Measurements from ENCODE around the gene FAM216B.
"Not testable (repeated sequence)": the region's sequence is repeated elsewhere in the genome, so short reads cannot be mapped to it uniquely, and the experiment has no call there.

FAM216B gene

DNA sequence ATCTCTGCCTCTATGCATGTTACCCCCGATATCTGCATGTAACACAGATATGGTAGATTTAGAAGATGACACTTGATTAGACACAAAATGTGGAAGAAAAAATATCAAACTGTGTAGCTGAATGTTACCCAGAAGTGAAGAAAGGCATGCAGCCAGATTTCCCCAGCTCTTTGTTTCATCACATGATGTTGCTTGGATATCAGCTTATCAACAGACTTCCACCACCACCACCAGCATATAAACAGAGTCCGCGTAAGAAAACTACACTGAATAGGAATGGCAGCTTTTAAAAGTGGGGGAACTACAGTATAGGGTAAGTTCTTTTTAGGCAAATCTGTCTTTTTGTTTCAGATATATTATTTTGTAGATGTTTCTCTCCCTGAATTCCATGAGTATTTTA, at the start of gene FAM216B:
TSS of gene FAM216B (plus strand) at position 233 of the 400 bp plus-strand sequence. CDS start 2,484 bp downstream, outside the sequence.
- DNase-seq = no peak

GRCh38 chr13:42732073-42732472, 49.3 kb upstream of the FAM216B start:
- no peak for DNase-seq

GRCh38 chr13:42733046-42733445, 48.3 kb upstream of the FAM216B start:
- DNase-seq = no peak

DNA sequence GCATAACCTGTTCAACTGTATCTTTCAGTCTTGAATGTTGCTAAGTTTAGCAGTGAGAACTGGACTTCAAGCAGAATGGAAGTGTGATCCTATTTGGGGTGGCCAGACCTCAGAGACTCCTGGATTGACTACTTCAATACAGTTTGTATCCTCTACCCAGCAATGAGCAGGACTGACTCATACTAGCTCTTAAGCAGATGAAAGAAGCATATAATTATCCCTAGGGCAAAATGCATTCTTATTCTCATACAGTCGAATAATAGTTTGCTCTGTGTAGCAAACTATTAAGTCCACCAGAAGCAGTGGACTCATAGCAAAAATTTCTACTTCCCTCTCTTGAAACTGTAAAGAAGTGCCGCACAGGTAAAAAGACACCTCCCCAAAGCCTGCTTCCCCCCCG, 46.4 kb upstream of the FAM216B start:
- no peak for DNase-seq

GRCh38 chr13:42740753-42741152, 40.6 kb upstream of the FAM216B start:
- no peak for DNase-seq

DNA sequence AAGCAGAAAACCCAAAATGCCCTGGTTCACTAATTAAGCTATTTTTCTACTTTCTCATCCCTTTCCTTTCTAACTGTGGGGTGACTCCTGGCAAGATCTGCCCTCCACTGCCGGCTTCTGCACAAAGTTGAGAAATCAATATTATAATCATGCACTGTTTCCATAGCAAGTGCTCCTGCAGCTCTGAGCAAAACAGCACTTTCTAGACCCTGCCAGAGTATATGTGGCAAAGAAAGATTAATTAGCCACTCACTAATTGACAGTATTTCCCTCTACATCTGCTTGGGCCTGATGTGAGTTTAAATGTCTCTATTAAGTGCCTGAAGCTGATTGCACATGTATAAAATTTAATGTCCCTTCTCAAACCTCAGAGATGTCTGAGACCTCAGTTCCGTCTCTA, 39.5 kb upstream of the FAM216B start:
- no peak for DNase-seq

GRCh38 chr13:42745655-42746054, 35.7 kb upstream of the FAM216B start:
- no peak for DNase-seq

DNA sequence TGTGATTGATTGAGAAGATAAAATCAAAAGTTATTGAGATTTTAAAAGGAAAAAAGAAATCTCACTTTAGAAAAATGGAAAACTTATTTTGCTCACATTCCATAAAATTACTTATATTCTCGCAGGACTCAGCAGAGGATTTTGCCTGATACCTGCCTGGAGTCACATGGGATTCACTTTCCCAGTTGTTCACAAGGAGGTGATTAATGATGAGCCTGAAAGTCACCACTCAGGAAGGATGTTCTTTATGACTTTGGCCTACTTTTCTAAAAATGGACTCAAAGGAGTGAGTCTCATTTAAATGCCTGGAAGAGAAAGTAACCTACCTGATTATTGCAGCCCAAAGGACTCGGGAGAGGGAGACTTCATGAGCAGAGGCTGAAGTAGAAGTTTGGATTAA, 34.5 kb upstream of the FAM216B start:
- no peak for DNase-seq

GRCh38 chr13:42747399-42747873, 33.9 kb upstream of the FAM216B start:
- DNase-seq = no peak

DNA sequence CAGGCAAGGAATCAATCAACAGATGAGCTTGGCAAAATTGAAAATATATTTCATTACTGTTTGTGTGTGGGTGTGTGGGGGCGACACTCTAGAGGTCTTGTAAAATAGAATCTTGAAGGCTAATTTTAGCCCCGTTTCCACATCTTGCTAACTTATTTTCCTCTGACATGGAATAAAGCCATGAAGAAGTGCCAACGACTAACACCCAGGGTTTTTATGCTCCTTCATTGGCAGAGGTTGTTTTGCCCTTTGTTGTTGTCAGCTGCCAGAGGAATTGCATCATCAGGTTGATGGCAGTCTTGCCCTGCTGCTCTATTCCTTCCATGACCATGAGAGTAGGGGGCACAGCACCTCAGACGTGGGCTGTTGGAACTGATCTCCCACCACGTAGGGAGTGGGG, 30.6 kb upstream of the FAM216B start:
- no peak for DNase-seq

DNA sequence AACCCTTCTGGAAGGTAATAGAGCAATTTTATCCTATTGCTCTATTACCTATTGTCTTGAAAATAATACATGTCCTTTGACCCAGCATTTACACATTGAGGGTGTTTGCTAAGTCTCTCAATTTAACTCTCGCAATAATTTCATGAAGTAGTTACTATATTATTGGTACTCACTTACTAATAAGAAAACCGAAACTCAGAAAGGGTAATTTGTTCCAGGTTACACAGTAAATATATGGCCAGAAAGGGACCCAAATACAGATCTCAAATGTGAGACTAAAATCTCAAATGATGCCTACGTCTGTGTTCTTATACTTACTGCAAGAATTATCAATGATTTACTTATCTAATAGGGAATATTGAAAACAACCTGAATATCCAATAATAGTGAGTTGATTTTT, 29.7 kb upstream of the FAM216B start:
- no peak for DNase-seq

DNA sequence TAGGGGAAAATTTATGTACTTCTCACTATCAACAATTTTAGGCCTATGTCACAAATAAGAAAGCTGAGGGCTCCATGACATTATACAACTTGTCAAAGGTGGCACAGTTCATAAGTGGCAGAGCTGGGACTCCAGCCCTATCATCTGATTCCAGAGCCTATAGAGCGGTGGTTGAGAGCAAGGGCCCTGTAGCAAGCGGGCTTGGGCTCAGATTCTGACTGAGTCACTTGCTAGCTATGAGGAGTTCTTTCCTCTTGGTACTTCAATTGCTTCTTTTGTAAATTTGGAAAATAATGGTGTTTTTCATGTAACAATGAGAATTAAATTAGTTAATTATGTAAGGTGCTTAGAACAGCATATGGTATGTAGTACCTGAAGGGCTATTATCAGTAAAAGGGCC, 28.7 kb upstream of the FAM216B start:
- DNase-seq = no peak

- DNase-seq = no peak
These were observed 27.7 kb upstream of the FAM216B start for GRCh38 chr13:42753697-42754096.

GRCh38 chr13:42754801-42755510, 26.4 kb upstream of the FAM216B start:
- DNase-seq = no peak

DNA sequence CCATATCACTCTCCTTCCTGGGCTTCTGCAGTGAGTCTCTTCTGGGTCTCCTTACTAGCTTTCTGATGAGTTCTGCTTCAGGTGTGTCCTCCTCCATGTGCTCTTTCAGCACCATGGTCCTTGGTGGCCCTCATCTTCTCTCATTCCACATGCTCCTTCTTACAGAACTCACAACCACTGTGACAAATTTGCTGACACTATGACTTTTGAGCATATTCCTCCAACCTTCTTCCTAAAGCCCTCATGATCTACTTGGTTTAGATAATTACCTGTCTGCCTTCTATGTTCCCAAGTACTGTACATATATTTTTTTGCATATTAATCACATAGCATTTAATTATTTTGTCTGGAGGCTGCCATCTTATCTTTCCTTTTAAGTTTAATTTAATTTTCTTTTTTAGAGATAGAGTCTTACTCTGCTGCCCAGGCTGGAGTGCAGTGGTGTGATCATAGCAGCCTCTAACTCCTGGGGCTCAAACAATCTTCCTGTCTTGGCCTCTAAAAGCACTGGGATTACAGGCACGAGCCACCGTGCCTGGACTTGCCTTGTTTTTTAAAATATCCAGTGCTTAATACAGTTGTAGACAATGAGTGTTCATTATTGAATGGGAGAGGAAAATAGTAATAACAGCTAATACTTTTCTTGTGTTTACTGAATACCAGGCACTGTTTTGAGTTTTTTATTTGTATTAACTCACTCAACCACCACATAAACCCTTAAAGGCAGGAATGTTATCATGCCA, 23.5 kb upstream of the FAM216B start:
- DNase-seq = no peak

DNA sequence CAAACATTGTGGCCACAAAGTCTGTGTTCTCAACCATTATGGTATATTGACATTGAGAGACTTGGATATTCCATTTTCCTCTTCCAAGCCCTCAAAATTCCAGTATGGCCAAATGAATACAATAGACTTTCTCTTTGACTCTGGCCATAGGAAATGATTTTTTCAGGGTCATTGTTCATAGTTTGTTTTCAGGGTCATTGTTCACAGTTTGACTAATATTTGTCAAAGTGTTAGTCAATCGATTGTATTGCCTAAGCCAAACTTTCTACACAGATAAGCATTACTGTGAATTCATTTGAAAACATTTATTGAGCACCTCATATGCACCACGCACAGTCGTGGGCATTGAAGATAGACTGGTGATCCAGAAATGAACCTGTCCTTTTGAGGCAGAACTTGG, 22.9 kb upstream of the FAM216B start:
- no peak for DNase-seq

GRCh38 chr13:42760951-42761350, 20.4 kb upstream of the FAM216B start:
- DNase-seq = no peak

- no peak for DNase-seq
These were observed 19.1 kb upstream of the FAM216B start for GRCh38 chr13:42762251-42762650.

GRCh38 chr13:42762917-42763316, 18.5 kb upstream of the FAM216B start:
- no peak for DNase-seq

DNA sequence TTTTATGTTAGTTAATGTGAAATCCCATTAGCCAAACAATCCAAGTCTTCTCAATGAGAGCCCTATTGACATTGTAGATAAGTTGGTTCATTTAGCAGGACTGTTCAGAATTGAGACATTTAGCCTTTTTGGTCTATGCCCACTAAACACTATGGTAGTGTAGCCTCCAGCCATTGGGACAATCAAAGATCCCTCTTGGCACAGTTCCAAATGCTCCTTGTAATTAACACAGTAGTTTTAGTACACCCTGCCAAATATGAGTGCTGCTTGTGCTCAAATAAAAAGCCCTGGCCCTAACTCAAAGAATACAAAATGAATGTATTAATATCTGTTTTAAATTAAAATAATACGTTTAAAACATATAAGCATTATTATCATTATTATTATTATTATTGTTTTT, 15.4 kb upstream of the FAM216B start:
- no peak for DNase-seq

- DNase-seq = no peak
These were observed 11.7 kb upstream of the FAM216B start for GRCh38 chr13:42769650-42770049.

DNA sequence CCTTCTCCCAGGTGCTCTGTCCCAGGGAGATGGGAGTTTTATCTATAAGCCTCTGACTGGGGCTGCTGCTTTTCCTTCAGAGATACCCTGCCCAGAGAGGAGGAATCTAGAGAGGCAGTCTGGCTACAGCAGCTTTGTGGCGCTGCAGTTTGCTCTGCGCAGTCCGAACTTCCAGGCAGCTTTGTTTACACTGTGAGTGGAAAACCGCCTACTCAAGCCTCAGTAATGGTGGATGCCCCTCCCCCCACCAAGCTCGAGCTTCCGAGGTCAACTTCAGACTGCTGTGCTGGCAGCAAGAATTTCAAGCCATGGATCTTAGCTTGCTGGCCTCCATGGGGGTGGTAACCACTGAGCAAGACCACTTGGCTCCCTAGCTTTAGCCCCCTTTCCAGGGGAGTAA, 4.8 kb upstream of the FAM216B start:
- not testable (repeated sequence) for DNase-seq

- DNase-seq = no peak
These were observed 3.9 kb upstream of the FAM216B start for GRCh38 chr13:42777467-42777866.

GRCh38 chr13:42780044-42780443, 1.3 kb upstream of the FAM216B start:
- DNase-seq = no peak

DNA sequence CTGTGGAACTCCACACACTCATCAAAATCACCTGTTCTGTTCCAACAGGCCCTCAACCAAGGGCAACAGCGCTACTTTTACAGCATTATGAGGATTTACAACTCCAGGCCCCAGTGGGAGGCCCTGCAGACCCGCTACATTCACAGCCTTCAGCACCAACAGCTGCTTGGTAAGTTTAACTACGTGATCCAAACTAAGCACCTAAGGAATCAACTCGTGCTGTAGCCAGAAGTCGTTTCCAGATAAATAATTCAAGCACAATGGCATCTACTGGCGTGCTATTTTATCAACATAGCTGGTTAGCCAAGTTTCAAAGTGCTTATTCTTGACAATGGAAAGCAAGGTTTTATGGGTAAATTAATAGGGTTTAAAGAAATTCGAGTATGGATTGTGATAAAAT, 5.3 kb downstream of the FAM216B start:
- no peak for DNase-seq
